ENCODE results near the gene DNTT.
A peak's percentile ranks its signal among the peaks of the same experiment; 100 is the strongest.

DNTT gene

DNA sequence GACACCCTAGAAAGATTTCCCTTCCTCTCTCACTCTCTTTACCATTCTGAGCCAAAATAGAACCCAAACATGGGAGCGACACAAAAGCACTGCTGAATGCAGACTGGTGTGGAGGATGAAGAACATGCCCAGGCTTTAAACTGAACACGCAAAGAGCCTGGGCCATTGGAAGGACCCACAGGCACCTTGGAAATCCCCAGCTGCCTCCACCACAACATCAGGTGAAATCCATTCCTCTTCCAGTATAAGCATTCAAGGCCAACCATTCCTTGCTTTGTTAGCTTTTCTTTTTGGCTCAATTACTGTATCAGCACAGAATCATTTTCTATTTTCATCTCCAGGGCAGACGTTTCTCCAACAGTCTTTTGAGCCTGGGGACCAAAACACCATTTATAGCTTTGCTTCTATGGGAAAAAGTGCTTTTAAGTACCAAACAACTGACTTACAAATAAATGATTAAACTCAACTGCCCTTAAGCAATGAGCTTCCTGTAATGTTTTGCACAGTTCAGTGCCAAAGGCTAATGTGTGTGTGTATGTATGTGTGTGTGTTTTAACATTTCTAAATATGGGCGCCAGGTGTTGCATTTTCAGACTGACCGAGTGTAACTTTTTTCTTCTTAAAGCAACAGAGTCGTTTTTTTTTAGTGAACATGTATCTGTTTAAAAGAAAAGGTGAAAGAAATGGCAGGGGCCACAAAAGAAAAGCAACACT lies 16.7 kb upstream of the DNTT start:
- TF ChIP-seq, protein P1, sequence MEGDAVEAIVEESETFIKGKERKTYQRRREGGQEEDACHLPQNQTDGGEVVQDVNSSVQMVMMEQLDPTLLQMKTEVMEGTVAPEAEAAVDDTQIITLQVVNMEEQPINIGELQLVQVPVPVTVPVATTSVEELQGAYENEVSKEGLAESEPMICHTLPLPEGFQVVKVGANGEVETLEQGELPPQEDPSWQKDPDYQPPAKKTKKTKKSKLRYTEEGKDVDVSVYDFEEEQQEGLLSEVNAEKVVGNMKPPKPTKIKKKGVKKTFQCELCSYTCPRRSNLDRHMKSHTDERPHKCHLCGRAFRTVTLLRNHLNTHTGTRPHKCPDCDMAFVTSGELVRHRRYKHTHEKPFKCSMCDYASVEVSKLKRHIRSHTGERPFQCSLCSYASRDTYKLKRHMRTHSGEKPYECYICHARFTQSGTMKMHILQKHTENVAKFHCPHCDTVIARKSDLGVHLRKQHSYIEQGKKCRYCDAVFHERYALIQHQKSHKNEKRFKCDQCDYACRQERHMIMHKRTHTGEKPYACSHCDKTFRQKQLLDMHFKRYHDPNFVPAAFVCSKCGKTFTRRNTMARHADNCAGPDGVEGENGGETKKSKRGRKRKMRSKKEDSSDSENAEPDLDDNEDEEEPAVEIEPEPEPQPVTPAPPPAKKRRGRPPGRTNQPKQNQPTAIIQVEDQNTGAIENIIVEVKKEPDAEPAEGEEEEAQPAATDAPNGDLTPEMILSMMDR (IDR thresholded peaks at IDR 0.05) = no peak
- H3K9me3 ChIP-seq (ENCODE audit: control insufficient read depth, low read length) = no peaks in the 10 kb centered on the region
- no peaks in the 10 kb centered on the region for H3K79me2 ChIP-seq
- no peaks in the 10 kb centered on the region for H3K36me3 ChIP-seq (ENCODE audit: control insufficient read depth, insufficient read depth, low read length)
- peak overlapping the region; percentile 60 for H3K27ac ChIP-seq
- H3K4me1 ChIP-seq = peaks cover 11% of the 10 kb centered on the region
- H3K9ac ChIP-seq = no peak overlapping the region
- no peaks in the 10 kb centered on the region for H3K27me3 ChIP-seq (ENCODE audit: control insufficient read depth, insufficient read depth, low read length)
- H2AFZ ChIP-seq = peak overlapping the region; percentile 54
- peak overlapping the region; percentile 15 for H3K4me3 ChIP-seq (ENCODE audit: low read depth, low read length)
- peak overlapping the region; percentile 50 for H3K4me2 ChIP-seq (ENCODE audit: low read length)

DNA sequence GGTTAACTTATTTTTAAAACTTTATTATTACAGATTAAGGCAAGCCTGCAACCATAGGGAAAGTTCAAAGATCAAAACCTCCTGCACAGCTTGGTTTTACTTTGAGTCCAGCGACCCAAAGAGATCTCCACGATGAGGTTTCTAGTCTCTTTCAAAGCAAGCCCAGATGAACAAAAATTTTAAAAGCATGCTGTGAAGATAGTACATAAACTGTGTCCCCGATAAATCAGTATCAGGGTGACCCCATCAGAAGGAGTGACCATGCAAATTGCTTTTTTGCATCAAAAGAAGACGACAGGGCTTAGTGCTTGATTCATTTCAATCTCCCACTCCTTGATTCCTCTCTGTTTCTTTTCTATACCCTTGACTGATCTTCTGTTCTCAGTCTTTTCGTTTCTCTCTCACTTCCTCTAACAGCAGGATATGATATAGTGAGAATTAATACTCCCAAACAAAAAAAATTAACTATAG lies 16.0 kb upstream of the DNTT start:
- H3K4me3 ChIP-seq (ENCODE audit: low read depth, low read length) = peak overlapping the region; percentile 15
- TF ChIP-seq, protein P1 (IDR thresholded peaks at IDR 0.05) = no peak
- H2AFZ ChIP-seq = peak overlapping the region; percentile 54
- H3K4me1 ChIP-seq = peaks cover 11% of the 10 kb centered on the region
- H3K79me2 ChIP-seq = no peaks in the 10 kb centered on the region
- no peak overlapping the region for H3K9ac ChIP-seq
- H3K4me2 ChIP-seq (ENCODE audit: low read length) = peak overlapping the region; percentile 50
- no peak overlapping the region for H3K27ac ChIP-seq
- no peaks in the 10 kb centered on the region for H3K27me3 ChIP-seq (ENCODE audit: control insufficient read depth, insufficient read depth, low read length)
- H3K9me3 ChIP-seq (ENCODE audit: control insufficient read depth, low read length) = no peaks in the 10 kb centered on the region
- no peaks in the 10 kb centered on the region for H3K36me3 ChIP-seq (ENCODE audit: control insufficient read depth, insufficient read depth, low read length)

DNA sequence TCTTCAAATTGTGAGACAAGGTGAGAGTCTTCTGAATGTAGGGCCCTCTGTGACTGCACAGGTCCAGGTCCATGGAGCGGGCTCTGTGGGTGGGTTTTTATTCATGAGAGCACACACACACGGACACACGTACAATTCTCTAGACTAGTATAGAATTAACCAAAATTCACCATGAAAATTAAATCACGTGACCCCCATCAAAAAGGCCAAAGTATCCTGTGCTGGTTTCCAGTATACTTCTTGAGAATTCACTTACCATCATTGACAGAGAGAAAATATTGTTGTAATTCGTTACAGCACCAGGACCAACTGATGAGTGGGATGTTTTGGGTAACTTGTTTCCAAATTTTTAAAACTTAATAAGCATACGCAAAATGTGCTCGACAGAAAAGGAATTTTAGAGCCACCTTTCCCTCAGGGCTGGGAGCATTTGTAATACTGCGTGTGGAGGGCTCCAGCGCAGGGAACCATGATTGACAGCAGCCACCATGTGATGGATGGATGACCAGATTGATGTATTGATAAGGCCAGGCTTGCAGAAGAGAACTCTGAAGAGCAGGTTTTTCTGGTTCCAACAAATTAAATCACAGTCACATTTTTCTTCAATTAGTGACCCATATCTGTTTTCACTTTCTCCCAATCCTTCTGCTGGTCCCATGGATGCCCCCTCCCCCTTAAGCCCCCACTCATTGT lies 14.9 kb upstream of the DNTT start:
- H3K27me3 ChIP-seq (ENCODE audit: control insufficient read depth, insufficient read depth, low read length) = no peaks in the 10 kb centered on the region
- no peaks in the 10 kb centered on the region for H3K79me2 ChIP-seq
- peak overlapping the region; percentile 16 for H3K4me2 ChIP-seq (ENCODE audit: low read length)
- peaks cover 11% of the 10 kb centered on the region for H3K4me1 ChIP-seq
- H3K27ac ChIP-seq = no peak overlapping the region
- no peak overlapping the region for H3K9ac ChIP-seq
- no peaks in the 10 kb centered on the region for H3K9me3 ChIP-seq (ENCODE audit: control insufficient read depth, low read length)
- no peak overlapping the region for H3K4me3 ChIP-seq (ENCODE audit: low read depth, low read length)
- no peaks in the 10 kb centered on the region for H3K36me3 ChIP-seq (ENCODE audit: control insufficient read depth, insufficient read depth, low read length)
- TF ChIP-seq, protein P1 (IDR thresholded peaks at IDR 0.05) = no peak
- no peak overlapping the region for H2AFZ ChIP-seq

DNA sequence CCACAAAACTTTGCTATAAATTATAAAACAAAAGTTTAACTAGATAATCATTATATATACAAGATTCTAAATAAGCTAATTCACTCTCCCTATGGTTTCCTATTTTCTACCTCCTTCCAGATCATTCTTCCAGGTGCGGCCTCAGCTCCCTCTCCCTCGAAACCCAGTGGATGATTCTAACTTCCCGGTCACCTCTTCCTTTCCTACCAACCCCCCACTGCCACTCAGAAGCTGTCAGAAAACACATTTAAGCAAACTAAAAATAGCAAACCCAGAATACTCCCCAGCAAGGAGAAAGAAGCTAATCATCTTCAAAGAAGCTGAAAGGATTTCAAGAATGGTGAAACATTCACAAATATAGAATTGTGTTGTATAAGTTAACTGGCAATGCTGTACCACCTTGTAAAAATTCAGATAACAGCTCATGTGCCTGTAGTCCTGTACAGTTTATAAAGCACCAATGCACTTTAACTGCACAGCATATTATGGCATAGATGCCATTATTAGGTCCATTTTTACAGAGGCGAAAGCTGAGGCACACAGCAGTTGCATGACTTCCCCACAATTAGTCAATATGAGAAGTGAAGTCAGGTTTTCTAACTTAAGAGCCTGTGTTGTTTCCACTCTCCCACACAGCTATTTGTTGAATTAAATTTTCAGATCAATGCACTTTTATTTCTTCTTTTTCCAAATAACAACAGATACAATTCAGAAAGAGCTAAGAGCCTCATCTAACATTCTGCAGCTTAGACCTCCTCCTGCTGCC lies 13.7 kb upstream of the DNTT start:
- H2AFZ ChIP-seq = no peak overlapping the region
- no peaks in the 10 kb centered on the region for H3K36me3 ChIP-seq (ENCODE audit: control insufficient read depth, insufficient read depth, low read length)
- H3K4me2 ChIP-seq (ENCODE audit: low read length) = no peak overlapping the region
- H3K9ac ChIP-seq = no peak overlapping the region
- H3K4me3 ChIP-seq (ENCODE audit: low read depth, low read length) = no peak overlapping the region
- no peaks in the 10 kb centered on the region for H3K27me3 ChIP-seq (ENCODE audit: control insufficient read depth, insufficient read depth, low read length)
- no peak overlapping the region for H3K27ac ChIP-seq
- H3K79me2 ChIP-seq = no peaks in the 10 kb centered on the region
- no peaks in the 10 kb centered on the region for H3K9me3 ChIP-seq (ENCODE audit: control insufficient read depth, low read length)
- peaks cover 11% of the 10 kb centered on the region for H3K4me1 ChIP-seq
- TF ChIP-seq, protein P1 (IDR thresholded peaks at IDR 0.05) = no peak

Measured in parathyroid adenoma (tissue), 2 donors.